ENCODE data around the gene CLDN2. TPM values are rescaled to one million over a fixed set of nuclear protein-coding genes. Genes with fewer than 3 reads are reported as not detected.
"Not testable (repeated sequence)": the region's sequence is repeated elsewhere in the genome, so short reads cannot be mapped to it uniquely, and the experiment has no call there.

The CLDN2 gene
- total RNA-seq (not detected), polyA plus RNA-seq (not detected)

- Histone ChIP-seq H3K36me3 (ENCODE audit: insufficient read depth) (no peaks in the 10 kb centered on the region), H3K4me3 (ENCODE audit: low read depth, low read length) (no peak within 1 kb of the TSS), H3K27ac (ENCODE audit: low read depth) (no peak within 1 kb of the TSS), H3K4me1 (ENCODE audit: insufficient read depth) (no peaks in the 10 kb centered on the region)
- no peak for DNase-seq (ENCODE audit: extremely low spot score)
- 25% methylated on average over 2 of the region's 2 CpGs for WGBS
Observed at GRCh38 chrX:106919932-106920452, at the start of gene CLDN2. TSS of gene CLDN2 (plus strand) at chrX:106920402. CDS start at chrX:106928229, 7,827 bp downstream.

GRCh38 chrX:106872796-106873195 lies 47.4 kb upstream of the CLDN2 start:
- not testable (repeated sequence) for H3K4me1 ChIP-seq (ENCODE audit: insufficient read depth); H3K4me3 ChIP-seq (ENCODE audit: low read depth, low read length); H3K36me3 ChIP-seq (ENCODE audit: insufficient read depth); H3K27ac ChIP-seq (ENCODE audit: low read depth); DNase-seq (ENCODE audit: extremely low spot score)
- 89% methylated on average over 2 of the region's 2 CpGs for WGBS

- no peak for DNase-seq (ENCODE audit: extremely low spot score)
- Histone ChIP-seq H3K4me1 (ENCODE audit: insufficient read depth) (no peaks in the 10 kb centered on the region), H3K4me3 (ENCODE audit: low read depth, low read length) (no peak overlapping the region), H3K27ac (ENCODE audit: low read depth) (no peak overlapping the region), H3K36me3 (ENCODE audit: insufficient read depth) (peaks cover 2% of the 10 kb centered on the region)
- 72% methylated on average over 2 of the region's 2 CpGs for WGBS
Observed at GRCh38 chrX:106874075-106874474, 46.1 kb upstream of the CLDN2 start.

- WGBS = 93% methylated on average over 1 of the region's 1 CpG
- no peak for DNase-seq (ENCODE audit: extremely low spot score)
- no peak overlapping the region for H3K27ac ChIP-seq (ENCODE audit: low read depth)
- peaks cover 2% of the 10 kb centered on the region for H3K36me3 ChIP-seq (ENCODE audit: insufficient read depth)
- H3K4me1 ChIP-seq (ENCODE audit: insufficient read depth) = no peaks in the 10 kb centered on the region
- H3K4me3 ChIP-seq (ENCODE audit: low read depth, low read length) = no peak overlapping the region
Observed at GRCh38 chrX:106875151-106875550, 45.1 kb upstream of the CLDN2 start.

- DNase-seq (ENCODE audit: extremely low spot score) = no peak
- Histone ChIP-seq H3K4me1 (ENCODE audit: insufficient read depth) (no peaks in the 10 kb centered on the region), H3K4me3 (ENCODE audit: low read depth, low read length) (no peak overlapping the region), H3K36me3 (ENCODE audit: insufficient read depth) (no peaks in the 10 kb centered on the region), H3K27ac (ENCODE audit: low read depth) (no peak overlapping the region)
- 89% methylated on average over 1 of the region's 1 CpG for WGBS
Observed at GRCh38 chrX:106889468-106889867, 30.7 kb upstream of the CLDN2 start.

GRCh38 chrX:106891762-106892460 lies 28.3 kb upstream of the CLDN2 start:
- no peak for DNase-seq (ENCODE audit: extremely low spot score)
- Histone ChIP-seq H3K27ac (ENCODE audit: low read depth) (no peak overlapping the region), H3K36me3 (ENCODE audit: insufficient read depth) (no peaks in the 10 kb centered on the region), H3K4me3 (ENCODE audit: low read depth, low read length) (no peak overlapping the region), H3K4me1 (ENCODE audit: insufficient read depth) (no peaks in the 10 kb centered on the region)
- 65% methylated on average over 7 of the region's 7 CpGs for WGBS

GRCh38 chrX:106894392-106894909 lies 25.8 kb upstream of the CLDN2 start:
- DNase-seq (ENCODE audit: extremely low spot score) = no peak
- H3K27ac ChIP-seq (ENCODE audit: low read depth) = no peak overlapping the region

GRCh38 chrX:106894978-106895452 lies 25.2 kb upstream of the CLDN2 start:
- 24% methylated on average over 3 of the region's 3 CpGs for WGBS
- H3K27ac ChIP-seq (ENCODE audit: low read depth) = no peak overlapping the region
- no peak for DNase-seq (ENCODE audit: extremely low spot score)

More at GRCh38 chrX:106894392-106894909, 25.8 kb upstream of the CLDN2 start:
- Histone ChIP-seq H3K4me3 (ENCODE audit: low read depth, low read length) (no peak overlapping the region), H3K36me3 (ENCODE audit: insufficient read depth) (no peaks in the 10 kb centered on the region), H3K4me1 (ENCODE audit: insufficient read depth) (no peaks in the 10 kb centered on the region)
- WGBS = 14% methylated on average over 6 of the region's 6 CpGs

GRCh38 chrX:106897259-106897658 lies 22.9 kb upstream of the CLDN2 start:
- WGBS = 71% methylated on average over 6 of the region's 6 CpGs
- Histone ChIP-seq H3K4me1 (ENCODE audit: insufficient read depth) (no peaks in the 10 kb centered on the region), H3K4me3 (ENCODE audit: low read depth, low read length) (no peak overlapping the region), H3K27ac (ENCODE audit: low read depth) (no peak overlapping the region), H3K36me3 (ENCODE audit: insufficient read depth) (no peaks in the 10 kb centered on the region)
- DNase-seq (ENCODE audit: extremely low spot score) = no peak

More at GRCh38 chrX:106894978-106895452, 25.2 kb upstream of the CLDN2 start:
- Histone ChIP-seq H3K4me3 (ENCODE audit: low read depth, low read length) (no peak overlapping the region), H3K4me1 (ENCODE audit: insufficient read depth) (no peaks in the 10 kb centered on the region), H3K36me3 (ENCODE audit: insufficient read depth) (no peaks in the 10 kb centered on the region)

- H3K27ac ChIP-seq (ENCODE audit: low read depth) = no peak overlapping the region
- 55% methylated on average over 1 of the region's 1 CpG for WGBS
- no peaks in the 10 kb centered on the region for H3K36me3 ChIP-seq (ENCODE audit: insufficient read depth)
- no peaks in the 10 kb centered on the region for H3K4me1 ChIP-seq (ENCODE audit: insufficient read depth)
- DNase-seq (ENCODE audit: extremely low spot score) = no peak
- H3K4me3 ChIP-seq (ENCODE audit: low read depth, low read length) = no peak overlapping the region
Observed at GRCh38 chrX:106898462-106898861, 21.7 kb upstream of the CLDN2 start.

- 63% methylated on average over 2 of the region's 2 CpGs for WGBS
- no peaks in the 10 kb centered on the region for H3K36me3 ChIP-seq (ENCODE audit: insufficient read depth)
- no peak overlapping the region for H3K4me3 ChIP-seq (ENCODE audit: low read depth, low read length)
- no peak overlapping the region for H3K27ac ChIP-seq (ENCODE audit: low read depth)
- DNase-seq (ENCODE audit: extremely low spot score) = no peak
- no peaks in the 10 kb centered on the region for H3K4me1 ChIP-seq (ENCODE audit: insufficient read depth)
Observed at GRCh38 chrX:106899276-106899675, 20.9 kb upstream of the CLDN2 start.

- Histone ChIP-seq H3K36me3 (ENCODE audit: insufficient read depth) (no peaks in the 10 kb centered on the region), H3K27ac (ENCODE audit: low read depth) (no peak overlapping the region), H3K4me3 (ENCODE audit: low read depth, low read length) (no peak overlapping the region), H3K4me1 (ENCODE audit: insufficient read depth) (no peaks in the 10 kb centered on the region)
- no peak for DNase-seq (ENCODE audit: extremely low spot score)
- WGBS = 83% methylated on average over 1 of the region's 1 CpG
Observed at GRCh38 chrX:106899841-106900240, 20.4 kb upstream of the CLDN2 start.

GRCh38 chrX:106901341-106901740 lies 18.9 kb upstream of the CLDN2 start:
- no peaks in the 10 kb centered on the region for H3K36me3 ChIP-seq (ENCODE audit: insufficient read depth)
- WGBS = 92% methylated on average over 3 of the region's 3 CpGs
- no peak for DNase-seq (ENCODE audit: extremely low spot score)
- no peaks in the 10 kb centered on the region for H3K4me1 ChIP-seq (ENCODE audit: insufficient read depth)
- no peak overlapping the region for H3K4me3 ChIP-seq (ENCODE audit: low read depth, low read length)
- no peak overlapping the region for H3K27ac ChIP-seq (ENCODE audit: low read depth)

GRCh38 chrX:106901781-106902219 lies 18.4 kb upstream of the CLDN2 start:
- H3K27ac ChIP-seq (ENCODE audit: low read depth) = no peak overlapping the region
- H3K4me1 ChIP-seq (ENCODE audit: insufficient read depth) = no peaks in the 10 kb centered on the region
- no peak for DNase-seq (ENCODE audit: extremely low spot score)
- WGBS = 90% methylated on average over 4 of the region's 4 CpGs
- H3K36me3 ChIP-seq (ENCODE audit: insufficient read depth) = no peaks in the 10 kb centered on the region
- no peak overlapping the region for H3K4me3 ChIP-seq (ENCODE audit: low read depth, low read length)
